MM.1S (cell line): ENCODE data around the gene HLA-DMA.
A peak's percentile ranks its signal among the peaks of the same experiment; 100 is the strongest.

Experiments used
- DNase-seq: peaks from one replicate; pipeline ENCODE4 v3.0.0-alpha.2; 2015
- H2AFZ ChIP-seq: fragments of 300-600 bp; sonication (generic); 2 replicates; pipeline ENCODE4 v1.6.0; 2016; ENCODE audit warnings: antibody characterized with exemption, low read length
- H3F3A ChIP-seq: fragments of 300-600 bp; sonication (generic); 2 replicates; pipeline ENCODE4 v1.6.1; 2016; ENCODE audit warnings: mild to moderate bottlenecking, antibody characterized with exemption, low read length, moderate library complexity, mixed read lengths; ENCODE audit not compliant: insufficient read depth
- H3K27ac ChIP-seq: fragments of 300-600 bp; sonication (generic); 2 replicates; pipeline ENCODE4 v1.5.1; 2016; ENCODE audit warnings: mild to moderate bottlenecking, low read length
- H3K27me3 ChIP-seq: fragments of 300-600 bp; sonication (generic); replicated peaks from 2 replicates; pipeline ENCODE4 v1.6.0; 2016; ENCODE audit warnings: low read length; ENCODE audit not compliant: insufficient read depth
- H3K36me3 ChIP-seq: fragments of 300-600 bp; sonication (generic); replicated peaks from 2 replicates; pipeline ENCODE4 v1.6.1; 2016; ENCODE audit warnings: mild to moderate bottlenecking, low read length, mixed read lengths; ENCODE audit not compliant: insufficient read depth
- H3K4me1 ChIP-seq: fragments of 300-600 bp; sonication (generic); 2 replicates; pipeline ENCODE4 v1.6.1; 2016; ENCODE audit warnings: low read length, mixed read lengths
- H3K4me2 ChIP-seq: fragments of 300-600 bp; sonication (generic); 2 replicates; pipeline ENCODE4 v1.6.0; 2016; ENCODE audit warnings: low read depth, low read length
- H3K4me3 ChIP-seq: fragments of 300-600 bp; sonication (generic); 2 replicates; pipeline ENCODE4 v1.5.1; 2016; ENCODE audit warnings: low read length, mixed read lengths
- H3K79me2 ChIP-seq: fragments of 300-600 bp; sonication (generic); 2 replicates; pipeline ENCODE4 v1.6.1; 2016; ENCODE audit warnings: mixed run types, low read length, mixed read lengths
- H3K9ac ChIP-seq: fragments of 300-600 bp; sonication (generic); 2 replicates; pipeline ENCODE4 v1.6.1; 2016; ENCODE audit warnings: low read length, mixed read lengths
- H3K9me2 ChIP-seq: fragments of 300-600 bp; sonication (generic); replicated peaks from 2 replicates; pipeline ENCODE4 v1.6.1; 2016; ENCODE audit warnings: mild to moderate bottlenecking, low read length, mixed read lengths; ENCODE audit not compliant: insufficient read depth
- H3K9me3 ChIP-seq: fragments of 300-600 bp; sonication (generic); replicated peaks from 2 replicates; pipeline ENCODE4 v1.6.1; 2016; ENCODE audit warnings: mild to moderate bottlenecking, low read length, mixed read lengths; ENCODE audit not compliant: insufficient read depth
- H4K20me1 ChIP-seq: fragments of 300-600 bp; sonication (generic); 2 replicates; pipeline ENCODE4 v1.6.1; 2016; ENCODE audit warnings: mild to moderate bottlenecking, low read length, moderate library complexity, mixed read lengths; ENCODE audit not compliant: insufficient read depth
- CTCF ChIP-seq: fragments of 300-600 bp; sonication (generic); IDR thresholded peaks from 2 replicates; pipeline ENCODE4 v1.5.1; 2016; ENCODE audit warnings: antibody characterized with exemption, low read length, mixed read lengths
- EZH2 ChIP-seq: fragments of 300-600 bp; sonication (generic); optimal IDR thresholded peaks from 2 replicates; pipeline ENCODE3; 2017; ENCODE audit warnings: low read depth, mild to moderate bottlenecking, antibody characterized with exemption, low read length, mixed read lengths
- EZH2phosphoT487 ChIP-seq: fragments of 300-600 bp; sonication (generic); IDR thresholded peaks from 2 replicates; pipeline ENCODE4 v1.6.1; 2018; ENCODE audit warnings: antibody characterized with exemption, low read length

HLA-DMA gene

GRCh38 chr6:32968093-32968866 is 15.4 kb upstream of the HLA-DMA start, which contains the start of gene BRD2:
BRD2 (plus strand) TSS chr6:32968594; CDS start chr6:32972899, 4,305 bp downstream.
- Histone ChIP-seq H3K36me3 (peaks cover 11% of the 10 kb centered on the region), H3K4me1 (peaks cover 11% of the 10 kb centered on the region), H3K27me3 (no peaks in the 10 kb centered on the region), H3K4me3 (peak within 1 kb of the TSS; percentile 79), H3K79me2 (peaks cover 48% of the 10 kb centered on the region), H3F3A (peaks cover 51% of the 10 kb centered on the region), H2AFZ (peak within 1 kb of the TSS; percentile 82), H3K9me3 (no peaks in the 10 kb centered on the region), H3K9me2 (no peaks in the 10 kb centered on the region), H3K9ac (peak within 1 kb of the TSS; percentile 97), H3K4me2 (peak within 1 kb of the TSS; percentile 95), H3K27ac (peak within 1 kb of the TSS; percentile 100), H4K20me1 (peaks cover 12% of the 10 kb centered on the region)
- no peak for TF ChIP-seq EZH2phosphoT487
- TF ChIP-seq EZH2, result no peak
- no peak for TF ChIP-seq CTCF
- DNase-seq, result peak; percentile 96

- H3K9me3 ChIP-seq, result no peaks in the 10 kb centered on the region
- TF ChIP-seq EZH2 (no peak), CTCF (peak; percentile 67), EZH2phosphoT487 (no peak)
- H3F3A ChIP-seq, result peaks cover 42% of the 10 kb centered on the region
- no peaks in the 10 kb centered on the region for H3K9me2 ChIP-seq
- peak overlapping the region; percentile 79 for H3K4me3 ChIP-seq
- DNase-seq, result peak; percentile 62
- peak overlapping the region; percentile 100 for H3K27ac ChIP-seq
- H3K4me1 ChIP-seq, result peaks cover 11% of the 10 kb centered on the region
- peak overlapping the region; percentile 97 for H3K9ac ChIP-seq
- peak overlapping the region; percentile 82 for H2AFZ ChIP-seq
- peak overlapping the region; percentile 95 for H3K4me2 ChIP-seq
- peaks cover 3% of the 10 kb centered on the region for H4K20me1 ChIP-seq
- no peaks in the 10 kb centered on the region for H3K27me3 ChIP-seq
- peaks cover 3% of the 10 kb centered on the region; the same call in 1 of the 2 replicates for H3K36me3 ChIP-seq
- peaks cover 39% of the 10 kb centered on the region for H3K79me2 ChIP-seq
Observed at GRCh38 chr6:32967151-32968091, 14.5 kb upstream of the HLA-DMA start.

GRCh38 chr6:32964776-32965175 is 11.9 kb upstream of the HLA-DMA start:
- no peak overlapping the region for H3K4me2 ChIP-seq

More at GRCh38 chr6:32964776-32965175, 11.9 kb upstream of the HLA-DMA start:
- no peaks in the 10 kb centered on the region for H3K9me2 ChIP-seq
- H3K4me1 ChIP-seq, result peaks cover 11% of the 10 kb centered on the region
- no peak for DNase-seq
- H3K79me2 ChIP-seq, result peaks cover 22% of the 10 kb centered on the region
- H3K27me3 ChIP-seq, result no peaks in the 10 kb centered on the region
- no peak overlapping the region for H3K4me3 ChIP-seq
- no peaks in the 10 kb centered on the region for H3K9me3 ChIP-seq
- H4K20me1 ChIP-seq, result no peaks in the 10 kb centered on the region
- H3F3A ChIP-seq, result peaks cover 21% of the 10 kb centered on the region
- TF ChIP-seq EZH2phosphoT487, result no peak
- no peak for TF ChIP-seq CTCF
- no peak for TF ChIP-seq EZH2
- H3K27ac ChIP-seq, result no peak overlapping the region
- H3K9ac ChIP-seq, result no peak overlapping the region
- H2AFZ ChIP-seq, result no peak overlapping the region
- no peaks in the 10 kb centered on the region for H3K36me3 ChIP-seq
